Measurements from ENCODE around the gene SULT1C3.

GRCh38 chr2:108257757-108258331 lies 18.1 kb downstream of the SULT1C3 start:
- TF ChIP-seq, protein P1, sequence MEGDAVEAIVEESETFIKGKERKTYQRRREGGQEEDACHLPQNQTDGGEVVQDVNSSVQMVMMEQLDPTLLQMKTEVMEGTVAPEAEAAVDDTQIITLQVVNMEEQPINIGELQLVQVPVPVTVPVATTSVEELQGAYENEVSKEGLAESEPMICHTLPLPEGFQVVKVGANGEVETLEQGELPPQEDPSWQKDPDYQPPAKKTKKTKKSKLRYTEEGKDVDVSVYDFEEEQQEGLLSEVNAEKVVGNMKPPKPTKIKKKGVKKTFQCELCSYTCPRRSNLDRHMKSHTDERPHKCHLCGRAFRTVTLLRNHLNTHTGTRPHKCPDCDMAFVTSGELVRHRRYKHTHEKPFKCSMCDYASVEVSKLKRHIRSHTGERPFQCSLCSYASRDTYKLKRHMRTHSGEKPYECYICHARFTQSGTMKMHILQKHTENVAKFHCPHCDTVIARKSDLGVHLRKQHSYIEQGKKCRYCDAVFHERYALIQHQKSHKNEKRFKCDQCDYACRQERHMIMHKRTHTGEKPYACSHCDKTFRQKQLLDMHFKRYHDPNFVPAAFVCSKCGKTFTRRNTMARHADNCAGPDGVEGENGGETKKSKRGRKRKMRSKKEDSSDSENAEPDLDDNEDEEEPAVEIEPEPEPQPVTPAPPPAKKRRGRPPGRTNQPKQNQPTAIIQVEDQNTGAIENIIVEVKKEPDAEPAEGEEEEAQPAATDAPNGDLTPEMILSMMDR (conservative IDR thresholded peaks at IDR 0.05; ENCODE audit: low read depth, low read length): no peak
- TF ChIP-seq EZH2 (IDR thresholded peaks at IDR 0.05; ENCODE audit: borderline replicate concordance, low read depth, low read length, poor library complexity, severe bottlenecking): no peak
